Type B pancreatic cell (in vitro differentiated cells): ENCODE data around the gene WDFY3. TPM values are rescaled to one million over a fixed set of nuclear protein-coding genes. Genes with fewer than 3 reads are reported as not detected.

Experiments
- DNase-seq: peaks from one replicate; pipeline ENCODE4 v3.0.0; 2021; ENCODE audit warnings: mixed read lengths; ENCODE audit not compliant: unreplicated experiment; ENCODE audit errors: extremely low spot score
- H3K27ac Mint-ChIP-seq: 2 replicates; pipeline ENCODE4 v1.8.0; 2021; ENCODE audit warnings: mild to moderate bottlenecking, mixed read lengths
- H3K27me3 Mint-ChIP-seq: 2 replicates; pipeline ENCODE4 v1.8.0; 2021; ENCODE audit warnings: mixed read lengths
- H3K36me3 Mint-ChIP-seq: 2 replicates; pipeline ENCODE4 v1.8.0; 2021; ENCODE audit warnings: mixed read lengths
- H3K4me1 Mint-ChIP-seq: one replicate; pipeline ENCODE4 v1.8.0; 2021; ENCODE audit warnings: mixed read lengths; ENCODE audit not compliant: unreplicated experiment
- H3K4me3 Mint-ChIP-seq: 2 replicates; pipeline ENCODE4 v1.8.0; 2021; ENCODE audit warnings: mild to moderate bottlenecking, mixed read lengths
- H3K9me3 Mint-ChIP-seq: 2 replicates; pipeline ENCODE4 v1.8.0; 2021; ENCODE audit warnings: mixed read lengths
- CTCF ChIP-seq: fragments of 200-600 bp; sonication (generic); conservative IDR thresholded peaks from 2 replicates; pipeline ENCODE4 v1.5.0; 2021; ENCODE audit warnings: antibody characterized with exemption, mild to moderate bottlenecking
- total RNA-seq: library from RNA; stranded (reverse); gene quantifications from 2 replicates; pipeline ENCODE4 v1.2.1, GENCODE V29; 2021; ENCODE audit warnings: low replicate concordance

The WDFY3 gene
- total RNA-seq, 1 donor from 2014 or later, result 79.5 TPM

GRCh38 chr4:84967243-84967690 lies 777 bp upstream of the WDFY3 start:
- Mint-ChIP-seq H3K27ac (peak overlapping the region; percentile 99), H3K4me1 (peaks cover 14% of the 10 kb centered on the region), H3K36me3 (peaks cover 1% of the 10 kb centered on the region), H3K27me3 (no peaks in the 10 kb centered on the region), H3K9me3 (no peaks in the 10 kb centered on the region), H3K4me3 (peak overlapping the region; percentile 100)
- no peak for DNase-seq
- TF ChIP-seq CTCF, result no peak

GRCh38 chr4:84965553-84966381 lies 723 bp downstream of the WDFY3 start:
- Mint-ChIP-seq H3K36me3 (peaks cover 5% of the 10 kb centered on the region), H3K4me3 (peak overlapping the region; percentile 95), H3K4me1 (peaks cover 17% of the 10 kb centered on the region), H3K27me3 (no peaks in the 10 kb centered on the region), H3K27ac (peak overlapping the region; percentile 90), H3K9me3 (no peaks in the 10 kb centered on the region)
- TF ChIP-seq CTCF, result peak; percentile 52
- peak; percentile 77 for DNase-seq

GRCh38 chr4:84964995-84965552 lies 1.4 kb downstream of the WDFY3 start:
- no peak for DNase-seq
- no peak for TF ChIP-seq CTCF
- Mint-ChIP-seq H3K9me3 (no peaks in the 10 kb centered on the region), H3K27ac (peak overlapping the region; percentile 90), H3K4me1 (peaks cover 21% of the 10 kb centered on the region), H3K36me3 (peaks cover 7% of the 10 kb centered on the region), H3K27me3 (no peaks in the 10 kb centered on the region), H3K4me3 (peak overlapping the region; percentile 95)

- no peak for DNase-seq
- peaks cover 25% of the 10 kb centered on the region for H3K4me1 Mint-ChIP-seq
- peaks cover 8% of the 10 kb centered on the region for H3K36me3 Mint-ChIP-seq
- no peaks in the 10 kb centered on the region for H3K9me3 Mint-ChIP-seq
- H3K27me3 Mint-ChIP-seq, result no peaks in the 10 kb centered on the region
- no peak for TF ChIP-seq CTCF
- no peak overlapping the region for H3K4me3 Mint-ChIP-seq
- no peak overlapping the region for H3K27ac Mint-ChIP-seq
These were observed 4.4 kb downstream of the WDFY3 start for GRCh38 chr4:84962102-84962501.

- no peak for DNase-seq
- Mint-ChIP-seq H3K36me3 (peaks cover 8% of the 10 kb centered on the region), H3K4me1 (peaks cover 25% of the 10 kb centered on the region), H3K27me3 (no peaks in the 10 kb centered on the region), H3K27ac (no peak overlapping the region), H3K9me3 (no peaks in the 10 kb centered on the region), H3K4me3 (no peak overlapping the region)
- no peak for TF ChIP-seq CTCF
These were observed 8.1 kb downstream of the WDFY3 start for GRCh38 chr4:84958434-84958833.
